ENCODE measurements around the gene NFATC1. TPM values are rescaled to one million over a fixed set of nuclear protein-coding genes. Genes with fewer than 3 reads are reported as not detected.

NFATC1 gene
- total RNA-seq, 1 donor from 2014 or later, result 64.1 TPM

DNA sequence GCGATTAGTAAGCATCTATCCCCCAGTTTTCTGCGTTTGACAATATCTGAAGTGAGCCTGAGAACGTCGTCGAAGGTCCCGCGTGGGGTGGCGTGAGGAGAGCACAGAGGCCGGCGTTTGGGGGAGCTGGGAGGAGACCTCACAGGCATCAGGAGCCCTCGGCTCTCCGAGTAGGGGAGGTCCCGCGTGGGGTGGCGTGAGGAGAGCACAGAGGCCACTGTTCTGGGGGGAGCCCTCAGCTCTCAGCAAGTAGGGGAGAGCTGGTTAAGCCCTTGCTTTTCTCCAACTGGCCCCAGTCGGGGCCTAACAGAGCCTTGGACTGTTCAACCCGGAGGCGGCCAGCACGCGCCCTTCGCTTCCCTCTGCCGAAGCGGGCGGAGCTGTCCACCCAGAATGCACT is 134.3 kb downstream of the NFATC1 start:
- Histone ChIP-seq H3K4me1 (peaks cover 5 to 13% of the 10 kb centered on the region in 2 donors), H3K9me3 (no peaks in the 10 kb centered on the region), H3K4me3 (no peak overlapping the region), H3K36me3 (peaks cover 12 to 19% of the 10 kb centered on the region in 2 donors), H3K27me3 (no peaks in the 10 kb centered on the region), H3K27ac (no peak overlapping the region)
- intact Hi-C loops (cut with DNase I), result loop anchor here (2.0 kb wide), 1 partner anchor 115 kb away; no protein-coding TSS in a partner anchor
- TF ChIP-seq, protein P1, sequence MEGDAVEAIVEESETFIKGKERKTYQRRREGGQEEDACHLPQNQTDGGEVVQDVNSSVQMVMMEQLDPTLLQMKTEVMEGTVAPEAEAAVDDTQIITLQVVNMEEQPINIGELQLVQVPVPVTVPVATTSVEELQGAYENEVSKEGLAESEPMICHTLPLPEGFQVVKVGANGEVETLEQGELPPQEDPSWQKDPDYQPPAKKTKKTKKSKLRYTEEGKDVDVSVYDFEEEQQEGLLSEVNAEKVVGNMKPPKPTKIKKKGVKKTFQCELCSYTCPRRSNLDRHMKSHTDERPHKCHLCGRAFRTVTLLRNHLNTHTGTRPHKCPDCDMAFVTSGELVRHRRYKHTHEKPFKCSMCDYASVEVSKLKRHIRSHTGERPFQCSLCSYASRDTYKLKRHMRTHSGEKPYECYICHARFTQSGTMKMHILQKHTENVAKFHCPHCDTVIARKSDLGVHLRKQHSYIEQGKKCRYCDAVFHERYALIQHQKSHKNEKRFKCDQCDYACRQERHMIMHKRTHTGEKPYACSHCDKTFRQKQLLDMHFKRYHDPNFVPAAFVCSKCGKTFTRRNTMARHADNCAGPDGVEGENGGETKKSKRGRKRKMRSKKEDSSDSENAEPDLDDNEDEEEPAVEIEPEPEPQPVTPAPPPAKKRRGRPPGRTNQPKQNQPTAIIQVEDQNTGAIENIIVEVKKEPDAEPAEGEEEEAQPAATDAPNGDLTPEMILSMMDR (IDR thresholded peaks at IDR 0.05), result no peak
- peak in 1 of 2 donors; percentile 41 for DNase-seq (ENCODE audit: low spot score in 2 of 2)

DNA sequence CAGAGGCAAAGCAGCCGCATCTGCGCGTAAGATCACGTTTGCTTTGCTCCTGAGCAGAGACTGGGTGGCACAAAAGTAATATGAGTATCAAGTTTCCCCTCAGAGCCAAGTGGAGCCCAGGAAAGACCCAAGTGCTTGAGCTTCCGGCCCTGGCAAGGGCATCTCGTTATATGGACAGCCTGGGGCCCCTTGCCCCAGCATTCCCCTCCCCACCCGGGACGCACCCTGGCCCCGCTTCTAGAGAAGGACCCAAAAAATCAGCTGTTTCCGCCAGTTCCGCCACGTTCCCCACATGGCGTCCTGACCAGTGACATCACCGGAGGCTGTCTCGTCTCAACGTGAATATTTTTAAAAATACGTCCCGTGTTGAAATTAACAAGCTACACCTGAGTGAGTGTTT is 135.1 kb downstream of the NFATC1 start:
- TF ChIP-seq, protein P1 (IDR thresholded peaks at IDR 0.05), result no peak
- intact Hi-C loops (cut with DNase I), result no loop called here
- Histone ChIP-seq H3K27me3 (no peaks in the 10 kb centered on the region), H3K9me3 (no peaks in the 10 kb centered on the region), H3K4me1 (peaks cover 1 to 9% of the 10 kb centered on the region in 2 donors), H3K27ac (no peak overlapping the region), H3K36me3 (peaks cover 12 to 19% of the 10 kb centered on the region in 2 donors), H3K4me3 (no peak overlapping the region)
- no peak for DNase-seq (ENCODE audit: low spot score in 2 of 2)

DNA sequence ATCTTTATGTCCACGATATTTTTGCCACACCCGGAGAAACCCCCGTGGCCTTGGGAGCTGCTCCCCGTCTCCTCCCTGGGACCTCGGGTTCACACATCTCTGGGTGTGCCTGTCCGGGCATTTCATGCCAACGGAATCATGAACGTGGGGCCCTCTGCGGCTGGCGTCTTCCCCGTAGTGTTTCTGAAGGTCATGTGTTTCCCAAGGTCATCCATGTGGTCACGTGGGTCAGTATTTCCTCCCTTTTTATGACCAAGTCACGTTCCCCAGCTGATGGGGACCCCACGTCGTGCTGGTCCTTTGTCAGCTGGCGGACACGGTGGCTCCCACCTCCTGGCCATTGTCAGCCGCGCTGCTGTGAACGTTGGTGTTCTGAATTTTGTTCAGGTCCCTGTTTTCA is 135.7 kb downstream of the NFATC1 start:
- no peak for DNase-seq (ENCODE audit: low spot score in 2 of 2)
- intact Hi-C loops (cut with DNase I), result no loop called here
- TF ChIP-seq, protein P1 (IDR thresholded peaks at IDR 0.05), result no peak
- no peak overlapping the region for H3K4me3 ChIP-seq
- H3K27me3 ChIP-seq, result no peaks in the 10 kb centered on the region
- no peaks in the 10 kb centered on the region for H3K9me3 ChIP-seq
- peaks cover 0 to 3% of the 10 kb centered on the region in 2 donors for H3K4me1 ChIP-seq
- no peak overlapping the region for H3K27ac ChIP-seq
- H3K36me3 ChIP-seq, result peaks cover 12 to 19% of the 10 kb centered on the region in 2 donors

DNA sequence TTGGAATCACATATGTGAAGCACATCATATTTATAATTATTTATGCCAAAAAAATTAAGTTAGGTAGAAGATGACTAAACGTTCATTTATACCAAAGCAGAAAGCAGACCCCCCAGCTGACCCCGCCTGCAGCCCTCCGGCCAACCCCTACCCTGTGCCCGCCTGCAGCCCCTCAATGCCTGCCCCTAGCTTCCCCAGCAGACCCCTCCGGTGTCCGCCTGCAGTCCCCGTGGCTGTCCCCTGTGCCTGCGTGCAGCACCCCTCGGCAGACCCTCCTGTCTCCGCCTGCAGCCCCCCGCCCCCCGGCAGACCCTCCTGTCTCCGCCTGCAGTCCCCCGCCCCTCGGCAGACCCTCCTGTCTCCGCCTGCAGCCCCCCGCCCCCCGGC is 136.2 kb downstream of the NFATC1 start:
- TF ChIP-seq, protein P1 (IDR thresholded peaks at IDR 0.05), result no peak
- Histone ChIP-seq H3K4me1 (no peaks in the 10 kb centered on the region), H3K27ac (no peak overlapping the region), H3K27me3 (no peaks in the 10 kb centered on the region), H3K4me3 (no peak overlapping the region), H3K36me3 (peaks cover 12 to 19% of the 10 kb centered on the region in 2 donors), H3K9me3 (no peaks in the 10 kb centered on the region)
- intact Hi-C loops (cut with DNase I), result no loop called here
- no peak for DNase-seq (ENCODE audit: low spot score in 2 of 2)

DNA sequence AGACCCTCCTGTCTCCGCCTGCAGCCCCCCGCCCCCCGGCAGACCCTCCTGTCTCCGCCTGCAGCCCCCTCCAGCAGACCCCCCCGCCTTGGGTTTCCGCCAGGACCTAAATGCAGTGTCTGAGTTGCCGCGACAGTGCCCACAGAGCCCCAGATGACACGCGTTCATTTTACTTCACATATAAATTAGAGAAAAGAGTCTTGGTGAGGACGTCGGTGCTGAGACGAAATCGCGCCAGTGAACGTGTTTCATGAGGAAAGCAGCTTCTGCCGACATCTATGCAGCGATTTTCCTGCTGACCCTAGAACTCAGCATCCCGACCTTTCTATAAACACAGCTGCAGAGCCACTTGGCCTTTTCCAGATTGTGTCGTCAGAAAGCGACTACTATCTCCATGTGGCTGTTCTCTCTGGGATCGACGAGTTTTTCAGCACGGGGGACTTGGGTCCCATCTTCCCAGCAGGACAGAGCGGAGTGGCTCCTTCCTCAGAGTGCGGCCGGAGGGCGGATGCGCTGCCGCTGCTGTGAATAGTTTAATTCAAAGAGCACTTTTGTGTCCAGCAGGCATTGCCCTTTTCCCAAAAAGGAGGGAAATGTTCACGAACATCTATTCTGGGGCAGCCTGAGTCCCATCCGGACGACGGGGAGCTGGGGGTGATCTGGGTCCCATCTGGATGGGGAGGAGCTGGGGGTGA is 136.7 kb downstream of the NFATC1 start:
- TF ChIP-seq, protein P1 (IDR thresholded peaks at IDR 0.05), result no peak
- Histone ChIP-seq H3K4me3 (no peak overlapping the region), H3K36me3 (peaks cover 11 to 19% of the 10 kb centered on the region in 2 donors), H3K4me1 (no peaks in the 10 kb centered on the region), H3K9me3 (peaks cover 0 to under 1% of the 10 kb centered on the region in 2 donors), H3K27me3 (no peaks in the 10 kb centered on the region), H3K27ac (no peak overlapping the region)
- intact Hi-C loops (cut with DNase I), result no loop called here
- peak in 1 of 2 donors; percentile 38 for DNase-seq (ENCODE audit: low spot score in 2 of 2)

Measured in ascending aorta (tissue), 2 donors.